Rectal smooth muscle tissue (tissue), 1 donor: Measurements from ENCODE around the gene C1orf226.
"Not testable (repeated sequence)": the region's sequence is repeated elsewhere in the genome, so short reads cannot be mapped to it uniquely, and the experiment has no call there.

ENCODE experiments used
- H3K27ac ChIP-seq: one replicate; pipeline ENCODE4 v1.7.0; 2013; ENCODE audit warnings: low read depth, low read length, inconsistent platforms
- H3K27me3 ChIP-seq: one replicate; pipeline ENCODE4 v1.7.0; 2013; ENCODE audit warnings: low read length; ENCODE audit not compliant: control insufficient read depth, insufficient read depth
- H3K36me3 ChIP-seq: one replicate; pipeline ENCODE4 v1.7.0; 2013; ENCODE audit warnings: low read length; ENCODE audit not compliant: control insufficient read depth, insufficient read depth
- H3K4me1 ChIP-seq: one replicate; pipeline ENCODE4 v1.7.0; 2013; ENCODE audit warnings: low read length; ENCODE audit not compliant: control insufficient read depth, insufficient read depth
- H3K4me3 ChIP-seq: one replicate; pipeline ENCODE4 v1.7.0; 2013; ENCODE audit warnings: low read length
- H3K9ac ChIP-seq: one replicate; pipeline ENCODE4 v1.7.0; 2013; ENCODE audit warnings: low read length

C1orf226 gene

DNA sequence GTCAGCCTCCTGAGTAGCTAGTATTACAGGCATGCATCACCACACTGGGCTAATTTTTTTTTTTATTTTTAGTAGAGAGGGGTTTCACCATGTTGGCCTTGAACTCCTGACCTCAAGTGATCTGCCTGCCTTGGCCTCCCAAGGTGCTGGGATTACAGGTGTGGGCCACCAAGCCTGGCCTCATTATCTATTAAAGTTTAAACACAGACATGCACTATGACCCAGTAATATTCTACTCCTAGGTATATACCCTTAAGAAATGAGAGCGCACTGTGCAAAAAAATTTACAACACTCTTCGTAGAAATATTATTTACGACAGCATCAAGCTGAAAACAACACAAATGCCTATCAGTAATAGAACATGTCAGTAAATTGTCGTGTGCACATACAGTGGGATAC is 49.1 kb downstream of the C1orf226 start:
- Histone ChIP-seq H3K36me3 (no peaks in the 10 kb centered on the region), H3K27me3 (no peaks in the 10 kb centered on the region), H3K27ac (no peak overlapping the region), H3K9ac (no peak overlapping the region), H3K4me3 (no peak overlapping the region), H3K4me1 (no peaks in the 10 kb centered on the region)

DNA sequence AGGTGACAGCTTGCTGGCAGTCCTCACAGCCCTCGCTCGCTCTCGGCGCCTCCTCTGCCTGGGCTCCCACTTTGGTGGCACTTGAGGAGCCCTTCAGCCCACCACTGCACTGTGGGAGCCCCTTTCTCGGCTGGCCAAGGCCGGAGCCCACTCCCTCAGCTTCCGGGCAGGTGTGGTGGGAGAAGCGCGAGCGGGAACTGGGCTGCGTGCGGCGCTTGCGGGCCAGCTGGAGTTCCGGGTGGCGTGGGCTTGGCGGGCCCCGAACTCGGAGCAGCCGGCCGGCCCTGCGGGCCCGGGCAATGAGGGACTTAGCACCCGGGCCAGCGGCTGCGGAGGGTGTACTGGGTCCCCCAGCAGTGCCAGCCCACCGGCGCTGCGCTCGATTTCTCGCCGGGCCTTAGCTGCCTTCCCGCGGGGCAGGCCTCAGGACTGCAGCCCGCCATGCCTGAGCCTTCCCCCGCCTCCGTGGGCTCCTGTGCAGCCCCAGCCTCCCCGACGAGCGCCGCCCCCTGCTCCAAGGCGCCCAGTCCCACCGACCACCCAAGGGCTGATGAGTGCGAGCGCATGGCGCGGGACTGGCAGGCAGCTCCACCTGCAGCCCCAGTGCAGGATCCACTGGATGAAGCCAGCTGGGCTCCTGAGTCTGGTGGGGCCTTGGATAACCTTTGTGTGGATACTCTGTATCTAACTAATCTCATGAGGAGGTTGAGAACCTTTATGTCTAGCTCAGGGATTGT is 51.6 kb downstream of the C1orf226 start:
- H3K9ac ChIP-seq, H3K27me3 ChIP-seq, H3K4me1 ChIP-seq, H3K36me3 ChIP-seq, H3K4me3 ChIP-seq, H3K27ac ChIP-seq: not testable (repeated sequence)
